HEK293T (cell line): Measurements from ENCODE around the gene CLCN7.

Experiments
- CTCF ChIA-PET: fragments of 350-600 bp; formaldehyde crosslinking; extraction: SDS; loops from one replicate; lab custom pipeline; 2021; ENCODE audit warnings: antibody characterized with exemption, inconsistent platforms; lab: Yijun Ruan, JAX
- POLR2A ChIA-PET: fragments of 350-600 bp; formaldehyde crosslinking; extraction: SDS; loops from one replicate; lab custom pipeline; 2020; ENCODE audit warnings: antibody characterized with exemption, inconsistent platforms; lab: Yijun Ruan, JAX
- DNase-seq: peaks from one replicate; pipeline ENCODE4 v3.0.0; 2012; ENCODE audit warnings: mixed read lengths; ENCODE audit errors: extremely low spot score
- ARNT ChIP-seq: fragments of 450-650 bp; IDR thresholded peaks from 2 replicates; pipeline ENCODE4 v1.6.1; 2017; ENCODE audit warnings: mild to moderate bottlenecking
- BHLHE40 ChIP-seq: fragments of 450-650 bp; IDR thresholded peaks from 2 replicates; pipeline ENCODE4 v1.6.1; 2016; ENCODE audit warnings: mild to moderate bottlenecking, moderate library complexity, borderline replicate concordance
- CTBP1 ChIP-seq: fragments of 450-650 bp; IDR thresholded peaks from 2 replicates; pipeline ENCODE4 v1.6.1; 2016; ENCODE audit warnings: borderline replicate concordance
- ELF4 ChIP-seq: fragments of 450-650 bp; IDR thresholded peaks from 2 replicates; pipeline ENCODE4 v1.6.1; 2017; ENCODE audit warnings: antibody characterized with exemption
- FOXA1 ChIP-seq: fragments of 450-650 bp; IDR thresholded peaks from 2 replicates; pipeline ENCODE4 v1.6.1; 2016; ENCODE audit warnings: mild to moderate bottlenecking
- FOXK2 ChIP-seq: fragments of 450-650 bp; IDR thresholded peaks from 2 replicates; pipeline ENCODE4 v1.6.1; 2016; ENCODE audit warnings: mild to moderate bottlenecking
- FOXM1 ChIP-seq: fragments of 450-650 bp; IDR thresholded peaks from 2 replicates; pipeline ENCODE4 v1.6.1; 2017; ENCODE audit warnings: mild to moderate bottlenecking, borderline replicate concordance
- HDGF ChIP-seq: fragments of 450-650 bp; IDR thresholded peaks from 2 replicates; pipeline ENCODE4 v1.6.1; 2017; ENCODE audit warnings: antibody characterized with exemption, borderline replicate concordance
- L3MBTL2 ChIP-seq: fragments of 450-650 bp; conservative IDR thresholded peaks from 2 replicates; pipeline ENCODE4 v1.6.1; 2016; ENCODE audit warnings: mild to moderate bottlenecking
- LEF1 ChIP-seq: fragments of 450-650 bp; IDR thresholded peaks from 2 replicates; pipeline ENCODE4 v1.6.1; 2017; ENCODE audit warnings: mild to moderate bottlenecking, borderline replicate concordance
- NFRKB ChIP-seq: fragments of 450-650 bp; IDR thresholded peaks from 2 replicates; pipeline ENCODE4 v1.6.1; 2016; ENCODE audit warnings: mild to moderate bottlenecking, moderate library complexity
- SP1 ChIP-seq: fragments of 450-650 bp; IDR thresholded peaks from 2 replicates; pipeline ENCODE4 v1.6.1; 2017
- SUZ12 ChIP-seq: fragments of 450-650 bp; IDR thresholded peaks from 2 replicates; pipeline ENCODE4 v1.6.1; 2016; ENCODE audit warnings: mild to moderate bottlenecking
- TARDBP ChIP-seq: fragments of 450-650 bp; IDR thresholded peaks from 2 replicates; pipeline ENCODE4 v1.6.1; 2016
- ZNF384 ChIP-seq: fragments of 450-650 bp; IDR thresholded peaks from 2 replicates; pipeline ENCODE4 v1.6.1; 2016
- TF ChIP-seq, protein P1 (sequence below): fragments of 450-650 bp; IDR thresholded peaks from 2 replicates; pipeline ENCODE4 v1.6.1; 2016

CLCN7 gene

GRCh38 chr16:1428511-1428910 is 46.3 kb downstream of the CLCN7 start:
- TF ChIP-seq, protein P1, sequence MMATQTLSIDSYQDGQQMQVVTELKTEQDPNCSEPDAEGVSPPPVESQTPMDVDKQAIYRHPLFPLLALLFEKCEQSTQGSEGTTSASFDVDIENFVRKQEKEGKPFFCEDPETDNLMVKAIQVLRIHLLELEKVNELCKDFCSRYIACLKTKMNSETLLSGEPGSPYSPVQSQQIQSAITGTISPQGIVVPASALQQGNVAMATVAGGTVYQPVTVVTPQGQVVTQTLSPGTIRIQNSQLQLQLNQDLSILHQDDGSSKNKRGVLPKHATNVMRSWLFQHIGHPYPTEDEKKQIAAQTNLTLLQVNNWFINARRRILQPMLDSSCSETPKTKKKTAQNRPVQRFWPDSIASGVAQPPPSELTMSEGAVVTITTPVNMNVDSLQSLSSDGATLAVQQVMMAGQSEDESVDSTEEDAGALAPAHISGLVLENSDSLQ: no peak
- no peak for TF ChIP-seq HDGF
- no peak for TF ChIP-seq FOXK2
- TF ChIP-seq TARDBP: no peak
- 0 out of 2 replicates have a peak, but pooled peaks have one; percentile 18 for TF ChIP-seq L3MBTL2
- ChIA-PET CTCF (no interaction called here), POLR2A (interaction anchor here (2.9 kb wide), 1 partner anchor 8 kb away, joined by 18 read pairs; the partner anchor contains the start of gene UQCC4)
- peak; percentile 57 for DNase-seq

GRCh38 chr16:1427473-1428461 is 47.1 kb downstream of the CLCN7 start:
- POLR2A ChIA-PET: no interaction called here
- no peak for TF ChIP-seq ELF4
- TF ChIP-seq, protein P1: no peak
- no peak for TF ChIP-seq FOXA1
- no peak for TF ChIP-seq NFRKB
- TF ChIP-seq FOXM1: no peak
- TF ChIP-seq ZNF384: no peak
- no peak for TF ChIP-seq CTBP1
- TF ChIP-seq SUZ12: no peak
- no peak for TF ChIP-seq LEF1
- TF ChIP-seq BHLHE40: no peak
- TF ChIP-seq SP1: no peak
- TF ChIP-seq L3MBTL2: no peak
- no peak for TF ChIP-seq HDGF
- TF ChIP-seq ARNT: no peak
- TF ChIP-seq TARDBP: no peak
- no peak for TF ChIP-seq FOXK2
- CTCF ChIA-PET: no interaction called here
- DNase-seq: no peak

DNA sequence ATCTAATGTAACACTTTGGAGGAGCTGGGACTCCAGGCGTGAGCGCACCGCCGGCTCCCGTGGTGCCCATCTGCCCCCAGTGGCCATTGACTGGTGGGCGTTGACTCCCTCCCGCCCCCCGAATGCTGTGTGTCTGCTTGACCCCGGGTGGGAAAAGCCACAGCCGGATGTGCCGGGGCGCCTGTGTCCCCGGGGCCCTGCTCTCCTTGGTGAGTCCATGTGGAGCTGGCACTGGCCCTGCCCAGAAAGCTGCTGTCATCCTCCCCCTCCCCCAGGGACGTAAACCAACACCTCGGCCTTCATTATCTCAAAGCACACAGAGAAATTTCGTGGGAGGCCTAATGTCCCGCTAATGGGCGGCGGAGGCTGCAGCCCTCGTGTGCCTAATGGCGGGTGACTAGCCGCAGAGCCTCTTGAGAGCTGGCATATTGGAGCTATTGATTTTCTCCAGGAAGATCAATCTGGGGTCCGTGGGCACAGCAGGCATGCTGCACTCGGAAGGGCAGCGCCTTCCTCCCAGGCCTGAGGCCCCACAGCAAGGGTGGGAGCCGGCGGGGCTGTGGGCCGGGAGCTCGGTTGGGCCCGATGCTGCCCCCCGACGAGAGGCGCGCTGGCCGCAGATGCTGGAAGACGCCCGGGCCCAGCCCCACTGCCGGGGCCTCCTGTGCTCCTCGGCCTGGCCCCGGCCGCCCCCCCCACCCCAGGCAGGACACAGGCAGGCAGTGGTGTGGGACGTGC is 47.9 kb downstream of the CLCN7 start:
- DNase-seq: no peak
- ChIA-PET POLR2A (no interaction called here), CTCF (no interaction called here)
- TF ChIP-seq NFRKB: no peak
- TF ChIP-seq HDGF: no peak

- ChIA-PET POLR2A (no interaction called here), CTCF (no interaction called here)
- DNase-seq: no peak
- TF ChIP-seq CTBP1: no peak
- no peak for TF ChIP-seq ZNF384
- TF ChIP-seq HDGF: no peak
- TF ChIP-seq ARNT: no peak
- TF ChIP-seq, protein P1: no peak
- TF ChIP-seq BHLHE40: no peak
- no peak for TF ChIP-seq L3MBTL2
- TF ChIP-seq LEF1: no peak
- no peak for TF ChIP-seq FOXK2
Observed at GRCh38 chr16:1425616-1426370, 49.0 kb downstream of the CLCN7 start.

DNA sequence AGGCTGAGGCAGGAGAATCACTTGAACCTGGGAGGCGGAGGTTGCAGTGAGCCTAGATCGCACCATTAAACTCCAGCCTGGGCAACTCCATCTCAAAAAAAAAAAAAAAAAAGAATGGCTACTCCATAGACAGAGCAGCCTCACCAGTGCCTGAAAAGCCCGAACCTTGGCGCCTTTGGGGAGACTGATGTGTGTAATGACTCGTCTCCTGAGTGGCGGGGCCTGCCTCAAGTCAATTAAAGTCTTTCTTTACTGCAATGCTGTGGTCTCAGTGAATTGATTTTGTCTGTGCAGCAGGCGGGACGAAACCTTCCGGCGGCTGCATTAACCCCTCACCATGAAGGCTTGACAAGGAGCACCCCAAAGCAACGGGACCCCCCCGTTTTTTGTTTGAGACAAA is 50.8 kb downstream of the CLCN7 start:
- DNase-seq: no peak
- CTCF ChIA-PET: interaction anchor here (0.6 kb wide), 1 partner anchor 18 kb away, joined by 8 read pairs; no protein-coding TSS in a partner anchor
- POLR2A ChIA-PET: no interaction called here
- TF ChIP-seq, protein P1: peak; percentile 43
- TF ChIP-seq SP1: no peak
